Activated gamma-delta T cell treated with Interleukin-2 at 50 U/mL for 16 hours (primary cell): Measurements from ENCODE around the gene PXDN.
A peak's percentile ranks its signal among the peaks of the same experiment; 100 is the strongest.

ENCODE experiments used
- DNase-seq: peaks from one replicate; pipeline ENCODE4 v3.0.0-alpha.2; 2020

The PXDN gene

DNA sequence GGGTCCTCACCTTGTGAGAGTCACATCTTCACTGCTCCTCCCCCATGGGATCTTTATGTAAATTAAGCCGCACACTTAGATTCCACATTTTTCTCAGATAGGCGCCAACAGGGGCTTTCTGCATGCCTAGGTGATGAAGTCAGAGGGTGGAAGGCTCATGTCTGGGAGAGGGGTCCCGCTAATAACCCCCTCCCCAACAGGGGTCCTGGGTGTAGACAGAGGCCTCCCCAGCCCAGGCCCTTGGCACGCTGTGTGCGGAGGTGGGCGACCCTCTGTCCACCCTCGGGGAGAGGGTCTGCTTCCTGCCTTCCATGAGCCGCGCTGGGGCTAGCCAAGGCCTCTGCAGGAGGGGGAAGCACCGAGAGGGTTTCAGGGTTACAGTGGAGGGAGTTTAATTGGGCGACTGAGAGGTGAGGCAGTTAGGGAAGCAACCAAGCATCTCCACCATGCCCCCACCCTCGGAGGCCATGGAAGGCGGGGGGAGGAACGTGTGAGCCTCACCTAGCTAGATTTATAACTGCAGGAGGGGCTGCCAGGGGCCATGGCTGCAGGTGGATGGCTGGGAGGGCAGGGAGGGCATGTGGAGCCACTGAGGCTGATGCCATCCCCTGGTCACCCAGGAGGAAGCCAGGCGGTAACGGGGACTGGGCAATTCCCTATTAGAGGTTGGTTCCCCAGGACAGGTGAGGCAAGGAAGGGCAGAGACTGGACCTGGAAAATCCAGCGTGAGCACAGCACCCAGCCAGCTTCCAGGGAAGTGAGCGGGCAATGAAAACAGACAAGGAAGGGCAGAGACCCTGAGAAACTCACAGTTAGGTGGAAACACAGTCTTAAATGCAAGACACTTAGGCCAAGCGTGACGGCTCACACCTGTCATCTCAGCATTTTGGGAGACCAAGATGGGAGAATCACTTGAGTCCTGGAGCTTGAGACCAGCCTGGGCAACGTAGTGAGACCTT, 7.7 kb upstream of the PXDN start:
- DNase-seq, result no peak

DNA sequence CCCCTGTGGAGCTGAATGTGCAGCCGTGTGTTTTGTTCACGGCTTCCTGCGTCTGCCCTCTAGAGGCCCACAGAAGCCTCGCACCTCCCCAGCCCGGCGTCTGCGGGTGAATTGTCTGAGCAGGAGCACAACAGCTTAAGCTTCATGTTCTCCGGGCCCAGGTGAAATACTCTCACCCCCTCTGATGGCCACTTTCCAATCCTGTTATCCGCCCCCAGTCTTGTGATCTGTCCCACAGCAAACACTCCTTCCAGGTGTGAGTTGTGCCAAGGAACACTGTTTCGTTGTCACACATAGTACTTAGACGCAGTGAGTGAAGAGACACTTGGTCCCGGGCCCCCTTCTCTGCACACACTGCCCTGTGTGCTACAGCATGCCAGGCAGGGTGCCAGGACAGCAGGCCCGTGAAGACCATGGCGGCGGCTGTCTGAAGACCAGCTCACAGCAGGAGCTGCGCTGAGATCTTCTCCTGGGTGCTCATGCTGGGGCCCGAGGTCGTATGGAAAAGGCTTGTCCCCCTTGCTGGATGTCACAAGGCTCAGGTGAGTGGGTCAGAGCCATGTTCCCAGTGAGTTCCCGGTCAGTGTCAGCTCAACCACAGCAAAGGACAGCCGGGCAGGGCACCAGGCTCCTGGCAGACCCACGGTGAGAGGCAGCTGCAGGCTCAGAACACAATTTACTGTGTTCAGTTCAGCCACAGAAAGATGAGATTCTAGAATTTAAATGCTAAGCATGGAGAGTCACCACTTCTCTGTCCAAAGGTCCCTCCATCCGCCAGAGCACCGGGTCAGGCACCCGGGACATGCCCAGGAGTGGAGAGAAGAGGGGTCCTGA, 6.8 kb upstream of the PXDN start:
- peak; percentile 52 for DNase-seq

DNA sequence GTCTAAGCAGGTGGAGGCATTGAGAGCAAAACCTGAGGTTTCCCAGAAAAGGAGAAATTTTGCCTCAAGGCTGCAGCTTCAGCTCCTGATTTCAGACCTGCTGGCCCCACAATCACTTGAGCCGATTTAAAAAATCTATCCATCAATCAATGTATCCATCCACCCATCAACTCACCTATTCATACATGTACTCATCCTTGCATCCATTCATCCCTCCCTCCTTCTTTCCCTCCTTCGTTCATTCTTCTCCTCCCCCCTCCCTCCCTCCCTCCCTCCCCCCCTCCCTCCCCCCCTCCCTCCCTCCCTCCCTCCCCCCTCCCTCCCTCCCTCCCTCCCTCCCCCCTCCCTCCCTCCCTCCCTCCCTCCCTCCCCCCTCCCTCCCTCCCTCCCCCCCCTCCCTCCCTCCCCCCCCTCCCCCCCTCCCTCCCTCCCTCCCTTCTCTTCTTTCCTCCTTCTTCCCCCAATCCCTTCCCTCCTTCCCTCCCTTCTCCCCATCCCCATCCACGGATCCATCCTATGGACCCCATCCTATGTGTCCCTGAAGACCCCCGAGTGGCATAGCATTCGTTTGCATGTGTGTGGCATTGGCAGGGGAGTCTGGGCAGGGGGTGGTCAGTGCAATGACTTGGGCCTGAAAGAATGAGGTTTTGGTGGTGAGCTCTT, 6.1 kb upstream of the PXDN start:
- no peak for DNase-seq

- no peak for DNase-seq
These were observed 5.3 kb upstream of the PXDN start for GRCh38 chr2:1749489-1750119.

DNA sequence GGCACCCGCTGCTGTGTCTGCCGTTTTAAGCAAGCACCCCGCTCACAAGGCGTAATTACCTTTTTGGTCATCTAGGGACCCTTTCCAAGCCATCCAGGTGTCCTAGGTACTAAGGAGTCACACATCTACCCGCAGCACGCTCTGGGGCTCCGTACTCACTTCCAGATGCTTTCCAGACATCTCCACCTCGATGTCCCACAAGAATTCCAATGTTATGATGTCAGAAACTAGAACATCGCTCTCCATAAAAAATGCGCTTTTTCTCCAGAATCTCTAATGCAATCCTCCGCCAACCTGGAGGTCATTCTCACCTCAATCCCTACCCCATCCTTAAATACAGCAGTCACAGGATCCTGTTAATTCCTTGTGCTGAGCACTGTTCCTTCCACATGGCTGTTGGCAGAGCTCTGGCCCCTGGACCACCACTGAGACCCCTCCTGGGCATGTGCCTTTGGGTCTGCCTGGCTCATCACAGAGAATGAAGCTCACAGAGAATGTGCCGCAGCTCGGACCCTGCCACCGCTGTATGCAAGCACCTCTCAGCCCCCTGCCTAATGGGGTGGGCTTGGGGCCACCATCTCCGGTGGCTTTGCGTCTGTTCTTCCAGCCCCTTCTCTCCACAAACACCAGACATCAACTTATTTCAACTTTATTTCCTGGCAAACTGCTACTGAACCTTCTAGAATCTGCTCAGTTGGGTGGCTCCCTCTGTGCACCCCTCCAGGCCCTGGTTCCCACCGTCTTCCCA, 4.6 kb upstream of the PXDN start:
- no peak for DNase-seq

DNA sequence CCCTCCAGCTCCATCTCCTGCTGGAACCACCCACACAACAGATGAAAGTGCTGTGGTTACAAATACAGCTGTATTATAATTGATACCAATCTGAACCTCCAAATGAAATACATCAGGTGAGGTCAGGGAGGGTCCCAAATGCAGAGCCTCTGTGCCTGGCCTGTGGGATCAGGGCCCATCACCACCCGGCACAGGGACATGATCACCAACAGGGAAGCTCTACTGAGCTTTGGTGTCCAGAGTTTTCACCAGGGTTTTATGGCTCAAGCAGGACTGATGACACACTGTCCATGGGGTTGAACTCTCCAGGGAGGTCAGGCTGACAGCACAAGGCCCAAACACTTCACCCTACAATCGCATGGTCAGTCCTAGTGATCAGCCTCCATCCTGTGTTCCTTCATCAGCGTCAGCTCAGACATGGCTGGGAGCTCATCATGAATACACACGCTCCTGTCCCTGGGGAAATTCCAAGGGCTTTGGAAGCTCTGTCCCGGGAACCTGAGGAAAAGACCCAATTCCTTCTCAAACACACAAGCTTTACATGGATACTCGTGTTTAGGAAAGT, 3.9 kb upstream of the PXDN start:
- no peak for DNase-seq

DNA sequence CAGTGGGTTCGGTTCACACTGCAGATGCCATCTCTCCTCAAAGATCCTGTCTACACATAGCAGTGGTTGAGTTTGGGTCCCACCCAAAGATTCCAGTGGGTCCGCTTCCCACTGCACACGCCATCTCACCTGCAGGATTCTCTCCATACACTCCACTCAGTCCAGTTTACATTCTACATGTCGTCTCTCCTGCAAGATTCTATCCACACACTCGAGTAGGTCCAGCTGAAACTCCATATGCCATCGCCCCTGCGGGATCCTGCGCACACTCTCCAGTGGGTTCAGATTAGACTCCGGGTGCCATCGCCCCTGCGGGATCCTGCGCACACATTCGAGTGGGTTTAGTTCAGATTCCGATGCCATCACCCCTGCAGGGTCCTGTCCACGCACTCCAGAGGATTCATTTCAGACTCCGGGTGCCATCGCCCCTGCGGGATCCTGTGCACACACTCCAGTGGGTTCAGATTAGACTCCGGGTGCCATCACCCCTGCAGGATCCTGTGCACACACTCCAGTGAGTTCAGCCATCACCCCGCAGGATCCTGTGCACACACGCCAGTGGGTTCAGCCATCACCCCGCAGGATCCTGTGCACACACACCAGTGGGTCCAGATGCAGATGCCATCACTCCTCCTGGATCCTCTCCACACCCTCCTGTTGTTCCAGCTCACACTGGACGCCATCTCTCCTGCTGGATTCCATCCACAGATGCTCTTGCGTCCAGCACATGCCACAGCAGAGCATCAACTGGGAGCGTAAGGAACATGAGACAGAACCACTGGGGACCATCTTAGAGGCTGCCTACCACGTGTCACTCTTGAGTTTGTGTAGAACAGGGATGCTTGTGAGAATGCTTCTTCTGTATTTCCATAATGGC, 3.0 kb upstream of the PXDN start:
- no peak for DNase-seq

DNA sequence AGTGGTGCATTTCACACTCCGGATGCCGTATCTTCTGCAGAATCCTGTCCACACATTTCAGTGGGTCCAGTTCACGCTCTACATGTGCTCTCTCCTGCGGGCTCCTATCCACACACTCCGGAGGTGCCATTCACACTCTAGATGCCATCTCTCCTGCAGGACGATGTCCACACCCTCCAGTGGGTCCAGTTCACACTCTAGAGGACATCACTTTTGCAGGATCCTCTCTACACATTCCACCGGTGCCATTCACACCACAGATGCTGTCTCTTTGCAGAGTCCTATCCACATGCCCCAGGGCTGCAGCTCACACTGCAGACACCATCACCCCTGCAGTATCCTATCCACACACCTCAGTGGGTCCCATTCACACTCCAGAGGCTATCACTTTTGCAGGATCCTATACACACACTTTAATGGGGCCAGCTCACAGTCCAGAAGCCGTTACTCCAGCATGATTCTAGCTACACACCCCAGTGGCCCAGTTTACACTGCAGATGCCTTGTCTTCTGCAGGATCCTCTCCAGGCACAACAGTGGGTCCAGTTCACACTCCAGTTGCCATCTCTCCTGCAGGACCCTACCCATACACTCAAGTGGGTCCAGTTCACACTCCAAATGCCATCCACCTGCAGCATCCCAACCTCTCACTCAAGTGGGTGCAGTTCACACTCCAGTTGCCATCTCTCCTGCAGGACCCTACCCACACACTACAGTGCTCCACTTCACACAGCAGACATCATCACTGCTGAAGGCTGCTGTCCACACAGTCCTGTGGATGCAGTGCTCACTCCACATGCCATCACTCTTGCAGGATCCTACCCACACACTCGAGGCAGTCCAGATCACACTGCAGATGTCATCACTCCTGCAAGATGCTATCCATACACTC, 2.1 kb upstream of the PXDN start:
- no peak for DNase-seq

DNA sequence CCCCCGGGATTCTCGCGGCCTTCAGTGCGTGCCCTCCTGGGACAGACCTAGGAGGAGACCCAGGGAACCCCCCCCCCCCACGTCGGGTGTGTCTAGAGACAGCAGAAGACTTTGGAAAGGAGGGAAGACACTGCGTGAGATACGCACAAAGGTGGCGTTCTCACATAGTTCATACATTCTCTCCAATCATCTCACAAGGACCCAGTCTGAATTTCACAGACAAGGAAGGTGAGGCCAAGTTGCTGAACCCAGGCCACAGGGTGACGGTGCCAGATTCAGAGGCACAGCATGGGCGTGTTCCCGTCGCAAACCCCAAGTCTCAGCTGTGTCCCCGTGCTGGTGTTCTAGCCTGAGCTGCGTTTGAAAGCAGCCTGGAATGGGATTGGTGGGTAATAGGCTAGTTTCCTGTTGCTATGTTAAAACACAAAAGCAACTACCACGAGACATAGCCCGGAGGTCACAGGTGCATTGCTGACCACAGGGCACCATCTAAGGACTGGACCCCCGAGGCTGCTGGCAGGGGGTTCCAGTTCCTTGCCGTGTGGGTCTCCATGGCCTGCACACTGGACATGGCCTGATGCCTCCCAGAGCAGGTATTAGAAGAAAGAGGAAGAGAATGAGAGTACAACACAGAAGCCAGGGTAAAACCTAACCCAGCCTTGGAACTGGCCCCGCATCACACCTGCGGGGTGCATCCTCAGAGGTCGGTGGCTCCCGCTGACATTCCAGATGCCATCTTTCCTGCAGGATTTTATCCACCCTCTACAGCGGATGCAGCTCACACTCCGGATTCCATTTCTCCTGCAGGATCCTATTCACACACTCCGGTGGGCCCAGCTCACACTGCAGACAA, 1.1 kb upstream of the PXDN start:
- DNase-seq, result no peak

GRCh38 chr2:1744151-1744445, 217 bp downstream of the PXDN start:
- no peak for DNase-seq

DNA sequence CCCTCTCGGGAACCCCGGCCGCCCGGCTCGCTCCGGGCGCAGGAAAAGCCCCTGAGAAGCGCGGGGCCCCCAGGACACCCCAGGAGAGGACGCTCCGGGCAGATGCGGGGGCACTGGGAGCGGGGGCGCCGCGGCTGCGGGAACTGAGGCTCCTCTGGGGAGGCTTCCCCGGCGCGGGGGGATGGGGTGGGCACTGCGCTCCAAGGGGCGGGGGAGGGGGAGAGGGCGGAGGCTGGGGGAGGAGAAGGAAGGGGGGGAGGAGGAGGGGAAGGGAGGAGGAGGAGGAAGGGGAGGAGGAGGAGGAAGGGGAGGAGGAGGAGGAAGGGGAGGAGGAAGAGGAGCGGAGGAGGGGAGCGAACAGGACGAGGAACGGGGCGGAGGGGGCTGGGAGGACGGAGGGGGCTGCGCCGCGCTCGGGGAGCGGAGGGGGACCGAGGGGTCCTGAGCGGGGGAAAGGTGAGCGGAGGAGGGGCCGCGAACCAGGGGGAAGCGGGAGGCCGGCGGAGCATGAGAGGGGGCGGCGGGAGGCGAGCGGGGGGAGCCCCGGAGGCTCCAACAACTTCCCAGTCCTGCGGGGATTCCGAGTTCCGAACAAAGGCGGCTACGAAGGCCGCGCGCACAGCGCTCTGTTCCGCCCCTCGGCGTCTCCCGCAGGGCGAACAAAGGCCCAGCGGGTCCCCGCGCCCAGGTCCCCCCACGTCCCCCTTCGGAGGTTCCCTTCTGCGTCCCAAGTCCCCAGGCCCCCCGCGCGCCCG, 742 bp downstream of the PXDN start:
- no peak for DNase-seq

GRCh38 chr2:1742681-1743395, 1.5 kb downstream of the PXDN start:
- peak; percentile 26 for DNase-seq

- no peak for DNase-seq
These were observed 2.0 kb downstream of the PXDN start for GRCh38 chr2:1742301-1742680.

GRCh38 chr2:1741851-1742250, 2.5 kb downstream of the PXDN start:
- no peak for DNase-seq

- no peak for DNase-seq
These were observed 3.4 kb downstream of the PXDN start for GRCh38 chr2:1740716-1741589.

DNA sequence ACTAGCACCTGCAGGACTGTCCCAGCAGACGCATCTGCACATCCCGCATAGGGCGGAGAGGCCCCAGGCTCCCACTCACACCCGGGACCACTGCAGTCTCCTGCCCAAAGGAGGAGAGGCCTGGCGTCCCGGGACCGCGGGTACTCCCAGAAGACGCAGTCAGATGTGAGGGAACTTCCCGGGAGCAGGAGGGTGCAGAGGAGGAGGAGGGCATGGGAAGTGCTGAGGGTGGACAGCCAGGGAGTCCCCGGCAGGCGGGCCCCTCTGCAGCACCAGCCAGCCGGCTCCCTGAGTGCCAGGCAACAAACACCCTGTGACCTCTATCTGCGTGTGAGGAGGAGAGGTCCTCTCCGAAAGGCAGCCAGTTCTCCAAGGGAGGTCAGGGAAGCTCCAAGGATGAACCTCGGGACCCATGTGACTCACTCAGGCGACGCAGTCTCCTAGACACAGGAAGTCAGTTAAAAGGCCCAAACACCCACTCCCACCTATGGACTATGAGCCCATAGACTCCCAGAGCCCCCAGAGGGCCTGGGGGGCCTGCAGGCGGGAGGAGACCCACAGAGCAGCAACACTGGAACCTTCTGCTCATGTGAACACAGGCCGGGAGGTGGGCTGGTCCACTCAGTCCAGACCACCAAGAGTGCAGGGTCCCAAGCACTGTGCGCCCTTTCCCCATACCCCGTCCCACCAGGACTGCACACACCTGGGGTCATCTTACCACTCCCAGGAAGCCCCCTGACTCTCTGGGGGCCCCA, 4.2 kb downstream of the PXDN start:
- DNase-seq, result no peak
